ENCODE measurements around the gene SP2. TPM values are rescaled to one million over a fixed set of nuclear protein-coding genes. Genes with fewer than 3 reads are reported as not detected.

The SP2 gene
- polyA plus RNA-seq, 3 donors = 3.1 to 26.7 (median 6.8) TPM

- TF ChIP-seq CTCF (IDR thresholded peaks at IDR 0.05) = peak; percentile 92
- 0% methylated on average over 1 of the region's 2 CpGs for WGBS (ENCODE audit: insufficient coverage)
- peaks cover 0 to 1% (median 0%) of the 10 kb centered on the region in 3 donors for H3K27me3 Mint-ChIP-seq (ENCODE audit: low read depth in 3 of 3)
- no peaks in the 10 kb centered on the region for H3K9me3 ChIP-seq (replicated peaks in 1 of 2; ENCODE audit: control insufficient read depth in 1 of 2, insufficient read depth in 1 of 2, low read length in 2 of 2)
- H3K36me3 Mint-ChIP-seq = peaks cover 20 to 31% of the 10 kb centered on the region in 2 donors
- intact Hi-C loops (cut with micrococcal nuclease) = loop anchor here in 1 of 2 donors (10.0 kb wide), 1 partner anchor 52 kb away; the partner anchor contains the start of gene SP2
- H3K4me3 Mint-ChIP-seq = no peak overlapping the region
- no peak overlapping the region for H2AFZ ChIP-seq (ENCODE audit: insufficient read depth, low read depth, low read length, poor library complexity, severe bottlenecking)
- peaks cover 71% of the 10 kb centered on the region for H3K4me1 Mint-ChIP-seq
- peaks cover 3% of the 10 kb centered on the region for H3K79me2 ChIP-seq (ENCODE audit: insufficient read depth, low read length)
- H3K4me1 ChIP-seq (ENCODE audit: control insufficient read depth in 1 of 2, insufficient read depth in 2 of 2, low read length in 2 of 2) = peaks cover 58 to 74% of the 10 kb centered on the region in 2 donors
- H3K27me3 ChIP-seq (ENCODE audit: control insufficient read depth in 2 of 2, insufficient read depth in 2 of 2, low read length in 2 of 2) = no peaks in the 10 kb centered on the region
- no peak overlapping the region for H3K4me2 ChIP-seq (replicated peaks; ENCODE audit: extremely low read depth, low read length, poor library complexity, severe bottlenecking)
- peak overlapping the region in 1 of 2 donors; percentile 79 for H3K27ac ChIP-seq (ENCODE audit: low read depth in 1 of 2, low read length in 2 of 2)
- H3K36me3 ChIP-seq (replicated peaks in 1 of 2; ENCODE audit: control insufficient read depth in 1 of 2, insufficient read depth in 2 of 2, low read length in 2 of 2) = peaks cover 5 to 13% of the 10 kb centered on the region in 2 donors
- no peaks in the 10 kb centered on the region for H4K20me1 ChIP-seq (ENCODE audit: insufficient read depth, low read length)
- peaks cover 0 to 2% (median 0%) of the 10 kb centered on the region in 7 donors for H3K9me3 Mint-ChIP-seq
- H3K4me3 ChIP-seq (replicated peaks in 1 of 3; ENCODE audit: low read depth in 2 of 3, low read length in 3 of 3) = no peak overlapping the region
- H3K27ac Mint-ChIP-seq = peak overlapping the region in 5 of 7 donors; percentile 25 to 87 (median 66)
- DNase-seq = peak; percentile 57 to 77 (median 75)
- H3K9ac ChIP-seq (ENCODE audit: insufficient read depth, low read length, poor library complexity, severe bottlenecking) = no peak overlapping the region
Observed at GRCh38 chr17:47946929-47947397, 50.9 kb downstream of the SP2 start.

GRCh38 chr17:47948706-47949196 is 52.7 kb downstream of the SP2 start:
- TF ChIP-seq CTCF (IDR thresholded peaks at IDR 0.05) = no peak
- Mint-ChIP-seq H3K27ac (peak overlapping the region in 2 of 7 donors; percentile 58 to 79), H3K4me3 (peak overlapping the region in 1 of 2 donors; percentile 79), H3K27me3 (ENCODE audit: low read depth in 3 of 3) (peaks cover 0 to 1% (median 0%) of the 10 kb centered on the region in 3 donors), H3K36me3 (peaks cover 23 to 28% of the 10 kb centered on the region in 2 donors), H3K4me1 (peaks cover 64% of the 10 kb centered on the region), H3K9me3 (peaks cover 0 to 2% (median 0%) of the 10 kb centered on the region in 7 donors)
- H3K27ac ChIP-seq (ENCODE audit: low read depth in 1 of 2, low read length in 2 of 2) = no peak overlapping the region
- peaks cover 3 to 13% of the 10 kb centered on the region in 2 donors for H3K36me3 ChIP-seq (replicated peaks in 1 of 2; ENCODE audit: control insufficient read depth in 1 of 2, insufficient read depth in 2 of 2, low read length in 2 of 2)
- H3K4me1 ChIP-seq (ENCODE audit: control insufficient read depth in 1 of 2, insufficient read depth in 2 of 2, low read length in 2 of 2) = peaks cover 56 to 65% of the 10 kb centered on the region in 2 donors
- no peak overlapping the region for H2AFZ ChIP-seq (ENCODE audit: insufficient read depth, low read depth, low read length, poor library complexity, severe bottlenecking)
- WGBS (ENCODE audit: insufficient coverage) = 100% methylated on average over 1 of the region's 5 CpGs
- no peak overlapping the region for H3K9ac ChIP-seq (ENCODE audit: insufficient read depth, low read length, poor library complexity, severe bottlenecking)
- no peak overlapping the region for H3K4me2 ChIP-seq (replicated peaks; ENCODE audit: extremely low read depth, low read length, poor library complexity, severe bottlenecking)
- intact Hi-C loops (cut with micrococcal nuclease) = loop anchor here in 1 of 2 donors (10.0 kb wide), 1 partner anchor 54 kb away; the partner anchor contains the start of gene SP2
- no peak overlapping the region for H3K4me3 ChIP-seq (replicated peaks in 1 of 3; ENCODE audit: low read depth in 2 of 3, low read length in 3 of 3)
- no peaks in the 10 kb centered on the region for H4K20me1 ChIP-seq (ENCODE audit: insufficient read depth, low read length)
- H3K27me3 ChIP-seq (ENCODE audit: control insufficient read depth in 2 of 2, insufficient read depth in 2 of 2, low read length in 2 of 2) = no peaks in the 10 kb centered on the region
- no peaks in the 10 kb centered on the region for H3K79me2 ChIP-seq (ENCODE audit: insufficient read depth, low read length)
- DNase-seq = no peak
- H3K9me3 ChIP-seq (replicated peaks in 1 of 2; ENCODE audit: control insufficient read depth in 1 of 2, insufficient read depth in 1 of 2, low read length in 2 of 2) = no peaks in the 10 kb centered on the region
